ENCODE data around the gene RNF151.

RNF151 gene

GRCh38 chr16:1985466-1986150 lies 19.0 kb downstream of the RNF151 start:
- Histone ChIP-seq H3K36me3 (ENCODE audit: insufficient read depth, low read length) (no peaks in the 10 kb centered on the region; the same call in 1 of the 2 replicates), H3K4me3 (ENCODE audit: low read length, poor library complexity, severe bottlenecking) (peak overlapping the region; percentile 87), H3K9me2 (replicated peaks; ENCODE audit: low read depth, low read length) (no peaks in the 10 kb centered on the region), H2AFZ (ENCODE audit: low read length) (no peak overlapping the region), H4K20me1 (ENCODE audit: insufficient read depth, low read length, poor library complexity, severe bottlenecking) (no peaks in the 10 kb centered on the region), H3F3A (ENCODE audit: low read depth) (no peaks in the 10 kb centered on the region), H3K9me3 (ENCODE audit: insufficient read depth, low read depth, low read length) (no peaks in the 10 kb centered on the region), H3K4me2 (ENCODE audit: low read depth, low read length, poor library complexity, severe bottlenecking) (peak overlapping the region; percentile 89), H3K79me2 (ENCODE audit: insufficient read depth, low read length) (peaks cover 21% of the 10 kb centered on the region), H3K27me3 (ENCODE audit: insufficient read depth, low read length, poor library complexity, severe bottlenecking) (no peaks in the 10 kb centered on the region), H3K4me1 (ENCODE audit: insufficient read depth, low read length, poor library complexity, severe bottlenecking) (no peaks in the 10 kb centered on the region), H3K9ac (ENCODE audit: low read depth, low read length, poor library complexity, severe bottlenecking) (peak overlapping the region; percentile 88)
- no peak for TF ChIP-seq CTCF (conservative IDR thresholded peaks at IDR 0.05; ENCODE audit: low read length)
- TF ChIP-seq EZH2phosphoT487 (IDR thresholded peaks at IDR 0.05; ENCODE audit: borderline replicate concordance) = no peak

- TF ChIP-seq EZH2phosphoT487 (IDR thresholded peaks at IDR 0.05; ENCODE audit: borderline replicate concordance) = no peak
- TF ChIP-seq CTCF (conservative IDR thresholded peaks at IDR 0.05; ENCODE audit: low read length) = no peak
- Histone ChIP-seq H2AFZ (ENCODE audit: low read length) (no peak overlapping the region), H3K9me2 (replicated peaks; ENCODE audit: low read depth, low read length) (no peaks in the 10 kb centered on the region), H3K79me2 (ENCODE audit: insufficient read depth, low read length) (peaks cover 21% of the 10 kb centered on the region), H3K36me3 (ENCODE audit: insufficient read depth, low read length) (no peaks in the 10 kb centered on the region; the same call in 1 of the 2 replicates), H3K4me3 (ENCODE audit: low read length, poor library complexity, severe bottlenecking) (no peak overlapping the region), H4K20me1 (ENCODE audit: insufficient read depth, low read length, poor library complexity, severe bottlenecking) (no peaks in the 10 kb centered on the region), H3K9me3 (ENCODE audit: insufficient read depth, low read depth, low read length) (no peaks in the 10 kb centered on the region), H3K4me1 (ENCODE audit: insufficient read depth, low read length, poor library complexity, severe bottlenecking) (no peaks in the 10 kb centered on the region), H3K4me2 (ENCODE audit: low read depth, low read length, poor library complexity, severe bottlenecking) (no peak overlapping the region), H3K27me3 (ENCODE audit: insufficient read depth, low read length, poor library complexity, severe bottlenecking) (no peaks in the 10 kb centered on the region), H3K9ac (ENCODE audit: low read depth, low read length, poor library complexity, severe bottlenecking) (no peak overlapping the region), H3F3A (ENCODE audit: low read depth) (no peaks in the 10 kb centered on the region)
Observed at GRCh38 chr16:1987198-1987597, 20.5 kb downstream of the RNF151 start.

- H3K4me3 ChIP-seq (ENCODE audit: low read length, poor library complexity, severe bottlenecking) = no peak within 1 kb of the TSS
- TF ChIP-seq EZH2phosphoT487 (IDR thresholded peaks at IDR 0.05; ENCODE audit: borderline replicate concordance) (no peak), CTCF (conservative IDR thresholded peaks at IDR 0.05; ENCODE audit: low read length) (no peak)
Observed at GRCh38 chr16:1989209-1990100, 22.8 kb downstream of the RNF151 start, which contains the start of gene SYNGR3. TSS of gene SYNGR3 (plus strand) at chr16:1989970. CDS start at chr16:1990103, 133 bp downstream.

More at GRCh38 chr16:1989209-1990100, 22.8 kb downstream of the RNF151 start, which contains the start of gene SYNGR3:
- Histone ChIP-seq H3F3A (ENCODE audit: low read depth) (no peaks in the 10 kb centered on the region), H3K79me2 (ENCODE audit: insufficient read depth, low read length) (peaks cover 19% of the 10 kb centered on the region), H4K20me1 (ENCODE audit: insufficient read depth, low read length, poor library complexity, severe bottlenecking) (no peaks in the 10 kb centered on the region), H3K9me2 (replicated peaks; ENCODE audit: low read depth, low read length) (no peaks in the 10 kb centered on the region), H3K4me1 (ENCODE audit: insufficient read depth, low read length, poor library complexity, severe bottlenecking) (no peaks in the 10 kb centered on the region), H3K27me3 (ENCODE audit: insufficient read depth, low read length, poor library complexity, severe bottlenecking) (no peaks in the 10 kb centered on the region), H3K9ac (ENCODE audit: low read depth, low read length, poor library complexity, severe bottlenecking) (no peak within 1 kb of the TSS), H3K4me2 (ENCODE audit: low read depth, low read length, poor library complexity, severe bottlenecking) (no peak within 1 kb of the TSS), H3K36me3 (ENCODE audit: insufficient read depth, low read length) (no peaks in the 10 kb centered on the region; the same call in 1 of the 2 replicates), H2AFZ (ENCODE audit: low read length) (no peak within 1 kb of the TSS), H3K9me3 (ENCODE audit: insufficient read depth, low read depth, low read length) (no peaks in the 10 kb centered on the region)
